HG02642 (cell line): ENCODE results near the gene SPRYD7.
"Not testable (repeated sequence)": the region's sequence is repeated elsewhere in the genome, so short reads cannot be mapped to it uniquely, and the experiment has no call there.

ENCODE experiments used
- ATAC-seq: cut with Tn5 transposase; IDR thresholded peaks from one replicate; pipeline ENCODE4 v1.9.1; 2021; ENCODE audit warnings: mild to moderate bottlenecking; ENCODE audit not compliant: unreplicated experiment, poor library complexity

SPRYD7 gene, protein sequence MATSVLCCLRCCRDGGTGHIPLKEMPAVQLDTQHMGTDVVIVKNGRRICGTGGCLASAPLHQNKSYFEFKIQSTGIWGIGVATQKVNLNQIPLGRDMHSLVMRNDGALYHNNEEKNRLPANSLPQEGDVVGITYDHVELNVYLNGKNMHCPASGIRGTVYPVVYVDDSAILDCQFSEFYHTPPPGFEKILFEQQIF

DNA sequence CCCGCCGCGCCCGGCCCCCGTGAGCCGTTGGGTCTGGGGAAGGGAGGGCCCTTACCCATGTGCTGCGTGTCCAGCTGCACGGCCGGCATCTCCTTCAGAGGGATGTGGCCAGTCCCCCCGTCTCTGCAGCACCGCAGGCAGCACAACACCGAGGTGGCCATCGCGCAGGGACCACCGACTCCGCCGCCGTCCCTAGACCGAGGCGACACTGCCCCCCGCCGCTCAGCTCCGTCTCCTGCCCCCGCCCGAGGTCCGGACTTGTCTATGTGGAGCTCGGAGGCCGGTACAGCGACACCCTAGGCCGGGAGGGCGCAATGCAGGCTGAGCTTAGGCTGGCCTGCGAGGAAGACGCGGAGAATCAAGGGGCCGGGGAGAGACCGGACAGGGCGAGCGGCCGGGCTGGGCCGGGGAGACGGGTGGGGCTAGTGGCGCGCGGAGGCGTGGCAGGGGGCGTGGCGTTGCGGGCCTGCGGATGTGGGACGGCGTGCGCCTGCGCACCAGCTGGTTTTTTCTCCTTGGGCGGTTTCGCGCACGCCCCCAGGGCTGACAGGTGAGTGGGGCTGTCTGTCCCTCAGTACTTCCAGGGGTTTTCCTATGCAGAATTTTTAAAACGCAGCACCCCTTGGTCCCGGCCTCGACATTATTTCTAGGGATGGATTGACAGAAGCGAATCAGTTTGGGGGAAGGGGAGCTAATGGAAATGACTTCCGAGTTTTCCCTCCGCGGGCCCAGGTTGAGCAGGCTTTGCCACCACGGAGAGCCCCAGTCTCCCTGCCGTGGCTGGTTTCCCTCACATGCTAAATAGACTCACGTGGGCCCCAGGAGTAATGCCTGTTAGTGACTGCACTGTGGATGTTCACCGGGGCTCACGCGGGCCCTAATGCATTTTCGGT is at the start of gene SPRYD7:
TSS of gene SPRYD7 (minus strand) at position 266 of the 893 bp plus-strand sequence. CDS start at position 161, 105 bp downstream.
- ATAC-seq, result peak; percentile 99

DNA sequence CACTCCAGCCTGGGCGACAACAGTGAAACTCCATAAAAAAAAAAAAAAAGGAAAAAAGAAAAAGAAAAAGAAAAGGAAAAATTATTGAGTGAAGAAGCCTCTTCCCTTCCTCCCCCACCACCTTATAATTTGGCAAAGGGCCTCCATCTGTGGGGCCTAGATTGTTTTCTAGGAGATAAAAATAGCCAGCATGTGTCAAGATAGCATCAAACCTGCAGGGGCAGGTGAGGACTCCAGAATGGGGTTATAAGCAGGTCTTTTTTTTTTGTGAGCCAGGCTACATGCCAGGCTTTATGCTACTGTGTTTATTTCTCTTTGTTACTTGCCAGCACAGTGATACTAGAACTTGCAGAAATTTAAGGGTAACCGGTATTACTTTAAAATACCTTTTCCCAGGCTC is 49.0 kb upstream of the SPRYD7 start:
- ATAC-seq, result no peak

DNA sequence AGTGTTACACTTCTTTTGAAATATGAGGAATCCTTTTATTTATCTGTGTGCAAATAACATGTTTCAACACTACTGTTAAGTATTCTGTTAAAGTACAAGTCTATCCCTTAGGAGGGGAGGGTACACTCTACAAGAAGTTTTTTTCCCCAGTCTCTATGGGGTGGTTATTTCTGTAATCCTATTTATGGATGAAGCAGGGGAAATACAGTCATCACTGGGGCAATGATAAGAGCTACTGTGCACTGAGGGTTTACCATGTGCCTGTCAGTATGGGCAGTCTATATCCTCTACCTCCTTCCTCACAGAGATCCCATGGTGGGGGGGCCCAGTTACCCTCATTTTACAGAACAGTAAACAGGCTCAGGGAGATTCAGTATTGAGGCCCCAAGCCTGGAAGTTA is 44.1 kb upstream of the SPRYD7 start:
- no peak for ATAC-seq

DNA sequence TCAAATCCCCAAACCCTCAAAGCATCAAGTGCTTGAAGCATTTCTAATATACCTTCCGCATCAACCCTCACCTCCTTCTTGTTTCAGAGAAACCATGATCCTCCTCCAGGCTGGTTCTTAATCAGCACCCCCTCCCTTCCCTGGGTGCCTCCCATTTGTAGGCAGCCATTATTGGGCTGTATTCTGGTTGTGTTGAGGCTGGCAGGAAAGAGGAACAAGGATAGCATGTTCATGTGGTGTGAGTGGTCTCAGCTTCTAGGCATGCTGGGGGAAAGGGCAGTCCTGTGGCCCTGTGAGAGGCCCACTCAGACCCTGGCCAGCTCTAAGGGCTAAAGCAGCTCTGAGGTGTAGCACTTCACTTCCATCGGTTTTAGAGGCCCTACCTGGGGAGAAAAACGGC is 41.9 kb upstream of the SPRYD7 start:
- ATAC-seq, result no peak

DNA sequence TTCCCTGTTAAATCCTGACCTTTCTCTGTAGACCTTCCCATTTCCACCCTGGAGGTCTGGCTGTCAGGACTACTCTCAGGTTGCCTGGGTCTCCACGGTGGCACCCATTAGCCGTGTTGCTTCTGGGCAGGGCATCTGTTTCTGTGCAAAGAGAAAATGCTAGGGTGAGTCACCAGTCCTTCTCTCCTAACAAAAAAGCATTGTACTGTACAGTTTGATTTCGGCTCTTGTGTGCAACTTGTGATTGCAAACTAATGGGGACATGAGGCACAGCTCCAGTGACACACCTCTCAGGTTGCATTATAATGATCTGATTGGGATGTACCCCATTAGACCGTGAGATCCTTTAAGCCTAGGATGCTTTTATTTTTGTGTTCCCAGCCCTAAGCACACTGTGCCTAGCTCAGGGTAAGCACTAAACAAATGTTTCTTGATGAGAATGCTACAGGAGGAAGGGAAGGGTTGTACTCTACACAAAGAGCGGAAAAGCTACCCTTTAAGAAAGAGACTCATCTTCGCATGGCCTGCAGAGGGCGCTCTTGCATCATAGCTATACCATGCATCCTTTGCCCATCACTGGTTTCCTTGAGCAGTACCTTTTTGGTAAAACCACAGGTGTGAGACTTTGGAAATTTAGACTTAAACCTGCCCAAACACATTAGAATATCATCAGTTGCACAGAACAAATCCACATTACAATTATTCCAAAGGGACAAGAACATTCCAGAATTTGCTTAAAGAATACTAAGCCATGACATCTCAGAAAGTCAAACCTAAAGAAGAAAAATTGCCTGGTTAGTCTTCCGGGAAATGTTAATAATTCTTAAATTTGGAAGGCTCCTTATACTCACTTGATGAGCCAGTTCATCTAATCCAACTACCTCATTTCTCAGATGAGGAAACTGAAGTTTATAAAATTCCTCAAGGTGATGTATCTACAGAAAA is 40.4 kb upstream of the SPRYD7 start:
- peak; percentile 73 for ATAC-seq

DNA sequence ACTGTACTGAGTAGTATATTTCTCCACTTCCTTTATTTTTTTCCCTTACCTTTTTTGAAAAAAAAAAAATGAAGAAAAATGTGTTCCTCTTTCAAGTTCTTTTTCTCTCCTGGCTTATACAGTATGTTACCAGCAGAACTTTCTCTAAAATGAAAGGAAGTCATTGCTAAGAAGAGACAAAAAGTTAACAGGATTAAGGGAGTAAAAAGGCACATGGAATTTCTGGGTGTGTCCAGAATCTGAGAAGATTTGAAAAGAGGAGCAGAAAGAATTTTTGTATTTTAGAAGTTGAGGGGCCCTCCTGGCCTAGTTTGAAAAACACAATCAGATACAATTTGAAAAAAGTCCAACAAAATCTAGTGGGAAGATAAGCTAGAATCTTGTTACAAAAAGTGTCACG is 39.7 kb upstream of the SPRYD7 start:
- ATAC-seq, result no peak

DNA sequence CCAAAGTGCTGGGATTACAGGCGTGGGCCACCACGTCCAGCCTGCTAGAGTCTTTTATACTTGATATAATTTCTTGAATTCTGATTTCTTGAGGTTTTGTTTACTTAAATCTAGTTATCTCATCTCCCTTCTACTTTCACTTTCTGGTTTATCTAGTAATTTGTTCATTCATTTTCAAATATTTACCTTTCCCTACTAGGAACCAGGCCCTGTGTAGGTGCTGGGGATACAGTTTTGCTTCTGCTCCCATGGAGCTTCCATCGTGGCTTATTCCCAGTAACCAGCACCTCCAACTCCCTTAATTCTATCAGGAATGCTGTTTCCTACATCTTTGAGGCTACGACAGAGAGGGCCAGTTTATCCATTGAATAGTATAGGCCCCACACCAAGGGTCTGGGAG is 36.6 kb upstream of the SPRYD7 start:
- no peak for ATAC-seq

DNA sequence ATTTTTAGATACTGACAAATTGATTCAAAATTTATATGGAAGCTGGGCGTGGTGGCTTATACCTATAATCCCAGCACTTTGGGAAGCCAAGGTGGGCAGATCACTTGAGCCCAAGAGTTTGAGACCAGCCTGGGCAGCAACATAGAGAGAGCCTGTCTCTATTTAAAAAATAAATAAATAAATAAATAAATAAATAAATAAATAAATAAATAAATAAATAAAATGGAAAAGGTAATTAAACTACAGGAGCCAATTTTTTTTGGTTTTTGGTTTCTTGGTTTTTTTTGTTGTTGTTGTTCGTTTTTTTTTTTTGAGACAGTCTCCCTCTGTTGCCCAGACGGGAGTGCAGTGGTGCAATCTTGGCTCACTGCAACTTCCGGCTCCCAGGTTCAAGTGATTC is 31.3 kb upstream of the SPRYD7 start:
- ATAC-seq, result no peak

DNA sequence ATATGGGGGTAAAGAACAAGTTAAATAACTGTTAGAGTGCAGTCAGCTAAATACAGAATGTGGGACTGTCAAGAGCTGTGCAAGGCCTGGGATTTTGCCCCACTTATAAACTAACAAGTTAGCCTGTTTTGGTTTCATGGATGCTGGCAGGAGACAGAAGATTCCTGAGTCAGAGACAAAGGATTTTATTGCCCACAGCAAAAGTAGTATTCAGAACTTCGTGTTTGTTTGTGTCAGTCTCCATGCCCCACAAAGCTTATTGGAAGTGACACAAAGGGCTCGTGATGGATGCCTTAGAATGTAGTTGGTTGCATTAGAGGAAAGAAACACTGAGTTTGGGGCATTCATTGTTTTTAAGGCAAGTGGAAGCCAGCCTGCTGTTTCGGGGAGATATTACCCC is 22.2 kb upstream of the SPRYD7 start:
- no peak for ATAC-seq

DNA sequence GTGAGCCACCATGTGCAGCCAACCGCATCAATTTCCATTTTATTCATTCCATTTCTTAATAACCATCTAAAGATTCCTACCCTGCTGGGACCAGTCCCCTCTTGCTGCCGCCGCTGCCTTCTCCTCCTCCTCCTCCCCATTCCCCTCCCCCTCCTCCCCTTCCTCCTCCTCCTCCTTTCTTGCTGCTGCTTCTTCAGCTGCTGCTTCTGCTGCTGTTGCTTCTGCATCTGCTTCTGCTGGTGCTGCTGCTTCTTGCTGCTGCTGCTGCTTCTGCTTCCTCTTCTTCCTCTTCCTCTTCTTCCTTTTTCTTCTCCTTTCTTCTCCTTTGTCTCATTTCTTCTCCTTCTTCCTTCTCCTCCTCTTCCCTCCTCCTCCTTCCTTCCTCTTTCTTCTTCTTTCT is 20.0 kb upstream of the SPRYD7 start:
- no peak for ATAC-seq

DNA sequence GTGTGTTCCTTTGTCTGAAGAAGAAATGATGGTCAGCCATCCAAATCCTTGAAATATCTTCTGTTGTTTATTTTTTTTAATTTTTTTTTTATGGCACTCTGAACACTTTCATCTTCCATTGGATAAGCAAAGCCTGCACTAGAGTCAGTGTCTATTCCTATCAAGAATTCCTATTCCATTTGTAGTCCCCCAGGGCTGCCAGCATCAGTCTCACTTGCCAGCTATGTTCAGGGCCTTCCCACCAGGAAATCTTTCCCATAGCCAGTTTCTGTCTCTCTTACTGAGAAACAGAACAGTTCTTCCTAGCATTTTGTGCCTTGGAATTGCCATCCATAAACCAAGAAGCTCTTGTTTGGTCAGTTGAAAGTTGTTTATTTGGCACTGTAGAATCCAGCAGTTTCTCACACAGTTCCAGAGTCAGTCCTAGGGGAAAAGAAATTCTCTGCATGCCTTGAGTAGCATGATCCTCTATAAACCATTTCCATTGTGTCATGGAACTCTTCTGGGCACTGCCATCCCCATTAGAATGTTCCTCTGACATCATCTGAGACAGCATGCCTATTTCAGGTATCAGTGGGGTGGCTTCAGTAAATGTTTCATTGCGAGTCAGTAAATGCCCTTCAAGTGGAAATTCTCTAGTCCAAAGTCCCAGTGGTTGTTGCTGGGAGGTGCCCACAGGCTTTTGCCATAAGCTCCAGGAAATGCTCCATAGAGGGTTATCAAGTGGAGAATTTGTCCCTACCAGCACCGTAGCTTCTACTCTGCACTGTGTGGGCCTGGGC is 18.7 kb upstream of the SPRYD7 start:
- ATAC-seq, result no peak

DNA sequence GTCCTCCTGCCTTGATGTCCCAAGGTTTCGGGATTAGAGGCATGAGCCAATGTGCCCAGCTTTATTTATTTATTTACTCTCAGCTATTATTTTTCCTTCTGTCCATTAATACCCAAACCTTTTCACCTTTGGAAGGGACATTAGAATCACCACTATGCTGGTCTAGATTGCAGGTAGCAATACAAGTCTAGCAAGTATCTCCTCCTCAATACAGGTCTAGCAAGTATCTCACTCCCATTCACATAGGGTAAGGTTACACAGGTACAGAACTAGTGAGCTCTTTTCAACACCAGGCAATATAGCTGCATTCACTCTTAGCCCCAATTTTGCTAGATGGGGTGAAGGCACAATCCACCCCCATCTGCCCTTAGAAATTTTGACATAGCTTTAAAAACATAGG is 17.4 kb upstream of the SPRYD7 start:
- no peak for ATAC-seq

DNA sequence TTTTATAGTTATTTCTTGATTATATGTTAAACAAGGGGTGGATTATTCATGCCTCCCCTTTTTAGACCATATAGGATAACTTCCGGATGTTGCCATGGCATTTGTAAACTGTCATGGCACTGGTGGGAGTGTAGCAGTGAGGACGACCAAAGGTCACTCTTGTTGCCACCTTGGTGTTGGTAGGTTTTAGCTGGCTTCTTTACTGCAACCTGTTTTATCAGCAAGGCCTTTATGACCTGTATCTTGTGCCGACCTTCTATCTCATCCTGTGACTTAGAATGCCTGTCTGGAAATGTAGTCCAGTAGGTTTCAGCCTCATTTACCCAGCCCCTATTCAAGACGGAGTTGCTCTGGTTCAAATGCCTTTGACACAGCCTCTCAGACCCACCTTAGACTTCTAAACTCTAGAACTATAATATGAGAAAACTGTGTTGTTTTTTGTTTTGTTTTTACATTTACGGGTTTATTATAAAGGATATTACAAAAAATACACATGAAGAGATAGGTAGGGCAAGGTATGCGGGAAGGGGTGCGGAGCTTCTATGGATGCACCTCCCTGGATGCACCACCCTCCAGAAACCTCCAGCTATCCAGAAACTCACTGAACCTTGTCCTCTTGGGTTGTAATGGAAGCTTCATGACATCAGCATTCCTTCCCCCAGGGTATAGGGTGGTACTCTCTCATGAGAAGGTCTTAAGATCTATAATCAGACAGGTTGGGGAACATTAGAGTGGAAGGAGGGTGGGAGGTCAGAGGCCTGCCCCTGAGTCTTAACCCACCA is 15.8 kb upstream of the SPRYD7 start:
- no peak for ATAC-seq

DNA sequence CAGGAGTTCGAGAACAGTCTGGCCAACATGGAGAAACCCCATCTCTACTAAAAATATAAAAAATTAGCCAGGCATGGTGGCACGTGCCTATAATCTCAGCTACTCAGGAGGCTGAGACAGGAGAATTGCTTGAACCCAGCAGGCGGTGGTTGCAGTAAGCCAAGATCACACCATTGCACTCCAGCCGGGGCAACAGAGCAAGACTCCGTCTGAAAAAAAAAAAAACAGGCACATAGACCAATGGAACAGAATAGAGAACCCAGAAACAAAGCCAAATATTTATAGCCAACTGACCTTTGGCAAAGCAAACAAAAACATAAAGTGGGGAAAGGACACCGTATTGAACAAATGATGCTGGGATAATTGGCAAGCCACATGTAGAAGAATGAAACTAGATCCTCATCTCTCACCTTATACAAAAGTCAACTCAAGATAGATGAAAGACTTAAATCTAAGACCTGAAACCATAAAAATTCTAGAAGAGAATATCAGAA is 12.7 kb upstream of the SPRYD7 start:
- not testable (repeated sequence) for ATAC-seq

DNA sequence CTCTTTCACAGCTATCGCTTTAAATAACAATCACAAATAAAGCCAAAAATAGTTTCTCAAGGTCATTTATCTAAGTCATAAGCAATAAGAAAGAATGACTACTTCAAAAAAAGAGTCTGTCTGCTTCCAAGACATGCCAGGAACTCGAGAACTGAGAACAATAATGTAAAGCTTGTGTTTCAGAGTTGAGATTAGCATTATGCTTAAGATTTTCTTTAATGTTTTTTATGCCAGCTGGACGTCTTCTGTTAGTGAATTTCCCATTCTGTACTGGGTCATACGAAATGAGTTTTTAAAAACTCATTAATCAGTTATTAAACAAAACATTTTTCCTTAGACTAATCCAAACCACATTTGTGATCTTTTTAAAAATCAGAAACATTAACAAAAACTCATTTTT is 3.2 kb upstream of the SPRYD7 start:
- no peak for ATAC-seq

DNA sequence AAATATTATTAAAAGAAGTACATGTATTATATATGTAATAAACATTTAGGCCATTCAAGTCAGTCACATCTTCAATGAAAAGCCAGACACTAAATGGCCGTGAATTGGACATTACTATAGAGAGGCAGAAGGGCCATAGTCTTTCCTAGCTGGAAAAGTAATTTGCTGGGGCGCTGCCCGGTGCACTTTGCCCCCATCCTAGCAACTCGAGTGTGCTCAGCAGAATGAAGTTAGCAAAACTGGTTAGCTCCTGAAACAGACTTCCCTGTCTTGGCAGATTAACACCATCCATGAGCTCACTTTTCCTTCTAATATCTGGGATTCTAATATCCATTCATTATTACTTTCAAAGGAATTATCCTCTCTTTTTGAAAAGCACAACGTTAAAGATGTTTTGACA is 2.8 kb upstream of the SPRYD7 start:
- ATAC-seq, result no peak

DNA sequence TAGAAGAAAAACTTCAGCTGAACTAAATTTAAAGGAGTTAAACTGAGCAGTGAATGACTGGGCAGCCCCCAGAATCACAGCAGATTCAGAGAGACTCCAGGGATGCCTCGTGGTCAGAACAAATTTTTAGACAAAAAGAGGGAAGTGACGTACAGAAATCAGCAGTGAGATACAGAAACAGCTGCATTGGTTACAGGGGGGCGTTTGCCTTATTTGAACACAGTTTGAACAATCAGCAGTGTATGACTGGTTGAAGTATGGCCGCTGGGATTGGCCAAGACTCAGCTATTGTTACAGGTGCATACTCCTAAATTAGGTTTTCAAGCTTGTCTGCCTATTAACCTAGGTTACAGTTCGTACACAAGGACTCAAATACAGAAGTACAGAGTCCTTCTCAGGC is 2.2 kb upstream of the SPRYD7 start:
- ATAC-seq, result no peak

DNA sequence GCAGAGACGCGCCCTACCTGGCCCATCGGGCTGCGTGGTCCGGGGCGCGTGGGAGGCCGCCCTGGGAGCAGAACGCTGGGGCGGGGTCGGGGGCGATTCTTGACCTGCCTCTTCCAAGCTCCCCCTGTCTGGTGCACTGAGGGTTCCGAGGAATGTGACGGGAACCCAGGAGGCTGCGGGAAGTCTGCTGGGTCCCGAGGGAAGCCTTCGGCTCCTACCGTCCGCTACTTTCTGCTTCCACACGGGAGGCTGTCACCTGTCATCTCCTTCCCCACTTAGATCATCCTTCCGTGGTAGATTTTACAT is 781 bp upstream of the SPRYD7 start:
- peak; percentile 10 for ATAC-seq
